Measurements from ENCODE around the gene EID2. TPM values are rescaled to one million over a fixed set of nuclear protein-coding genes. Genes with fewer than 3 reads are reported as not detected.

EID2 gene
- total RNA-seq, 5 donors from 2014 or later (not counting 1 experiment from before 2014, with no cell fraction given) = 14.4 to 21.9 (median 19.8) TPM

- ATAC-seq (replicated peaks in 1 of 4) (no peak), DNase-seq (no peak)
- H3K9me3 Mint-ChIP-seq = no peaks in the 10 kb centered on the region
- no peaks in the 10 kb centered on the region for H3K36me3 Mint-ChIP-seq
- H3K4me3 Mint-ChIP-seq = no peak overlapping the region
- Histone ChIP-seq H3K4me1 (ENCODE audit: control insufficient read depth in 1 of 2, extremely low read depth in 1 of 2, insufficient read depth in 2 of 2, low read length in 2 of 2) (peaks cover 2 to 8% of the 10 kb centered on the region in 2 experiments), H3K27me3 (replicated peaks in 1 of 2; ENCODE audit: control insufficient read depth in 2 of 2, extremely low read depth in 1 of 2, insufficient read depth in 2 of 2, low read length in 1 of 2) (peaks cover 2 to 5% of the 10 kb centered on the region in 2 experiments), H3K9me3 (no peaks in the 10 kb centered on the region), H3K4me3 (ENCODE audit: control insufficient read depth in 1 of 2, extremely low read depth in 1 of 2, low read length in 1 of 2) (no peak overlapping the region), H3K27ac (ENCODE audit: low read length) (no peak overlapping the region), H3K36me3 (ENCODE audit: control insufficient read depth in 2 of 2, extremely low read depth in 1 of 2, insufficient read depth in 1 of 2, low read length in 1 of 2) (no peaks in the 10 kb centered on the region)
- no peak overlapping the region for H3K27ac Mint-ChIP-seq
- H3K27me3 Mint-ChIP-seq = no peaks in the 10 kb centered on the region
- WGBS (ENCODE audit: insufficient coverage) = 81% methylated on average over 7 of the region's 7 CpGs
- peaks cover 11 to 19% (median 19%) of the 10 kb centered on the region in 3 donors for H3K4me1 Mint-ChIP-seq
- POLR2A ChIA-PET = no interaction called here
- CTCF ChIA-PET = interaction anchor here in 1 of 2 donors (0.6 to 1.4 kb wide), 2 partner anchors 120 to 417 kb away, joined by 3 to 7 read pairs; no protein-coding TSS in a partner anchor
Measured at GRCh38 chr19:39553082-39553652, 13.2 kb upstream of the EID2 start.

GRCh38 chr19:39550197-39550596 is 10.2 kb upstream of the EID2 start:
- H3K4me3 ChIP-seq (ENCODE audit: control insufficient read depth in 1 of 2, extremely low read depth in 1 of 2, low read length in 1 of 2) = no peak overlapping the region
- peaks cover 3 to 18% of the 10 kb centered on the region in 2 experiments for H3K4me1 ChIP-seq (ENCODE audit: control insufficient read depth in 1 of 2, extremely low read depth in 1 of 2, insufficient read depth in 2 of 2, low read length in 2 of 2)
- Mint-ChIP-seq H3K27ac (no peak overlapping the region), H3K4me3 (no peak overlapping the region), H3K9me3 (no peaks in the 10 kb centered on the region), H3K36me3 (no peaks in the 10 kb centered on the region), H3K27me3 (no peaks in the 10 kb centered on the region), H3K4me1 (peaks cover 17 to 26% (median 24%) of the 10 kb centered on the region in 3 donors)
- no peaks in the 10 kb centered on the region for H3K9me3 ChIP-seq
- no peaks in the 10 kb centered on the region for H3K36me3 ChIP-seq (ENCODE audit: control insufficient read depth in 2 of 2, extremely low read depth in 1 of 2, insufficient read depth in 1 of 2, low read length in 1 of 2)
- ChIA-PET POLR2A (no interaction called here), CTCF (no interaction called here)
- no peak overlapping the region for H3K27ac ChIP-seq (ENCODE audit: low read length)
- DNase-seq (no peak), ATAC-seq (replicated peaks in 1 of 4) (no peak)
- WGBS (ENCODE audit: insufficient coverage) = 52% methylated on average over 2 of the region's 5 CpGs
- peaks cover 2 to 5% of the 10 kb centered on the region in 2 experiments for H3K27me3 ChIP-seq (replicated peaks in 1 of 2; ENCODE audit: control insufficient read depth in 2 of 2, extremely low read depth in 1 of 2, insufficient read depth in 2 of 2, low read length in 1 of 2)

GRCh38 chr19:39546599-39546998 is 6.6 kb upstream of the EID2 start:
- no peak overlapping the region for H3K4me3 ChIP-seq (ENCODE audit: control insufficient read depth in 1 of 2, extremely low read depth in 1 of 2, low read length in 1 of 2)
- no peaks in the 10 kb centered on the region for H3K27me3 Mint-ChIP-seq
- peaks cover 48 to 49% (median 48%) of the 10 kb centered on the region in 3 donors for H3K4me1 Mint-ChIP-seq
- H3K27ac ChIP-seq (ENCODE audit: low read length) = no peak overlapping the region
- ChIA-PET CTCF (no interaction called here), POLR2A (no interaction called here)
- 76% methylated on average over 8 of the region's 8 CpGs for WGBS (ENCODE audit: insufficient coverage)
- ATAC-seq (replicated peaks in 1 of 4) = no peak
- no peaks in the 10 kb centered on the region for H3K9me3 ChIP-seq
- H3K4me1 ChIP-seq (ENCODE audit: control insufficient read depth in 1 of 2, extremely low read depth in 1 of 2, insufficient read depth in 2 of 2, low read length in 2 of 2) = peaks cover 14 to 33% of the 10 kb centered on the region in 2 experiments
- H3K27ac Mint-ChIP-seq = peak overlapping the region; percentile 60 to 83
- peak overlapping the region in 1 of 3 donors; percentile 40 for H3K4me3 Mint-ChIP-seq
- no peaks in the 10 kb centered on the region for H3K36me3 ChIP-seq (ENCODE audit: control insufficient read depth in 2 of 2, extremely low read depth in 1 of 2, insufficient read depth in 1 of 2, low read length in 1 of 2)
- no peak for DNase-seq
- H3K27me3 ChIP-seq (replicated peaks in 1 of 2; ENCODE audit: control insufficient read depth in 2 of 2, extremely low read depth in 1 of 2, insufficient read depth in 2 of 2, low read length in 1 of 2) = no peaks in the 10 kb centered on the region
- no peaks in the 10 kb centered on the region for H3K9me3 Mint-ChIP-seq
- H3K36me3 Mint-ChIP-seq = no peaks in the 10 kb centered on the region

- Mint-ChIP-seq H3K4me1 (peaks cover 58 to 65% (median 61%) of the 10 kb centered on the region in 3 donors), H3K4me3 (peak overlapping the region; percentile 29 to 45 (median 42)), H3K9me3 (no peaks in the 10 kb centered on the region), H3K27ac (peak overlapping the region; percentile 71 to 86), H3K27me3 (no peaks in the 10 kb centered on the region), H3K36me3 (no peaks in the 10 kb centered on the region)
- ChIA-PET POLR2A (interaction anchor here in 1 of 2 donors (0.6 kb wide), 1 partner anchor 274 kb away, joined by 3 read pairs; no protein-coding TSS in a partner anchor), CTCF (interaction anchor here in 1 of 2 donors (0.6 to 1.3 kb wide), 2 partner anchors 12 to 528 kb away, joined by 3 to 4 read pairs; partner anchors contain the start of gene EID2B)
- peaks cover 18 to 32% of the 10 kb centered on the region in 2 experiments for H3K4me1 ChIP-seq (ENCODE audit: control insufficient read depth in 1 of 2, extremely low read depth in 1 of 2, insufficient read depth in 2 of 2, low read length in 2 of 2)
- H3K9me3 ChIP-seq = no peaks in the 10 kb centered on the region
- no peaks in the 10 kb centered on the region for H3K27me3 ChIP-seq (replicated peaks in 1 of 2; ENCODE audit: control insufficient read depth in 2 of 2, extremely low read depth in 1 of 2, insufficient read depth in 2 of 2, low read length in 1 of 2)
- H3K36me3 ChIP-seq (ENCODE audit: control insufficient read depth in 2 of 2, extremely low read depth in 1 of 2, insufficient read depth in 1 of 2, low read length in 1 of 2) = no peaks in the 10 kb centered on the region
- ATAC-seq (replicated peaks in 1 of 4) (peak; percentile 44 to 78 (median 68)), DNase-seq (peak in 1 of 35 experiments; percentile 47)
- H3K27ac ChIP-seq (ENCODE audit: low read length) = peak overlapping the region; percentile 24
- no peak overlapping the region for H3K4me3 ChIP-seq (ENCODE audit: control insufficient read depth in 1 of 2, extremely low read depth in 1 of 2, low read length in 1 of 2)
- WGBS (ENCODE audit: insufficient coverage) = 0% methylated on average over 1 of the region's 1 CpG
Measured at GRCh38 chr19:39544911-39545310, 5.0 kb upstream of the EID2 start.

- CTCF ChIA-PET = interaction anchor here (0.6 to 1.3 kb wide), 3 partner anchors 12 to 1314 kb away, joined by 3 to 4 read pairs (median 3); partner anchors contain the start of gene EID2B (in 1 of the 2)
Measured at GRCh38 chr19:39544226-39544903, 4.4 kb upstream of the EID2 start.

GRCh38 chr19:39543477-39543857 is 3.5 kb upstream of the EID2 start:
- no peaks in the 10 kb centered on the region for H3K9me3 ChIP-seq
- H3K4me3 ChIP-seq (ENCODE audit: control insufficient read depth in 1 of 2, extremely low read depth in 1 of 2, low read length in 1 of 2) = no peak overlapping the region
- H3K27me3 Mint-ChIP-seq = no peaks in the 10 kb centered on the region
- peaks cover 65 to 74% (median 70%) of the 10 kb centered on the region in 3 donors for H3K4me1 Mint-ChIP-seq
- ATAC-seq (replicated peaks in 1 of 4) (no peak), DNase-seq (no peak)
- peak overlapping the region in 1 of 2 donors; percentile 86 for H3K27ac Mint-ChIP-seq
- H3K36me3 Mint-ChIP-seq = no peaks in the 10 kb centered on the region
- no peaks in the 10 kb centered on the region for H3K27me3 ChIP-seq (replicated peaks in 1 of 2; ENCODE audit: control insufficient read depth in 2 of 2, extremely low read depth in 1 of 2, insufficient read depth in 2 of 2, low read length in 1 of 2)
- POLR2A ChIA-PET = no interaction called here
- peaks cover 27 to 35% of the 10 kb centered on the region in 2 experiments for H3K4me1 ChIP-seq (ENCODE audit: control insufficient read depth in 1 of 2, extremely low read depth in 1 of 2, insufficient read depth in 2 of 2, low read length in 2 of 2)
- H3K4me3 Mint-ChIP-seq = no peak overlapping the region
- no peaks in the 10 kb centered on the region for H3K36me3 ChIP-seq (ENCODE audit: control insufficient read depth in 2 of 2, extremely low read depth in 1 of 2, insufficient read depth in 1 of 2, low read length in 1 of 2)
- WGBS (ENCODE audit: insufficient coverage) = 100% methylated on average over 2 of the region's 3 CpGs
- no peak overlapping the region for H3K27ac ChIP-seq (ENCODE audit: low read length)
- no peaks in the 10 kb centered on the region for H3K9me3 Mint-ChIP-seq
- CTCF ChIA-PET = no interaction called here

More at GRCh38 chr19:39544226-39544903, 4.4 kb upstream of the EID2 start:
- peak in 3 of 4 experiments; percentile 1 to 31 (median 25) for ATAC-seq (replicated peaks in 1 of 4)
- Histone ChIP-seq H3K9me3 (no peaks in the 10 kb centered on the region), H3K27me3 (replicated peaks in 1 of 2; ENCODE audit: control insufficient read depth in 2 of 2, extremely low read depth in 1 of 2, insufficient read depth in 2 of 2, low read length in 1 of 2) (no peaks in the 10 kb centered on the region), H3K27ac (ENCODE audit: low read length) (peak overlapping the region; percentile 24), H3K4me1 (ENCODE audit: control insufficient read depth in 1 of 2, extremely low read depth in 1 of 2, insufficient read depth in 2 of 2, low read length in 2 of 2) (peaks cover 18 to 33% of the 10 kb centered on the region in 2 experiments), H3K4me3 (ENCODE audit: control insufficient read depth in 1 of 2, extremely low read depth in 1 of 2, low read length in 1 of 2) (no peak overlapping the region), H3K36me3 (ENCODE audit: control insufficient read depth in 2 of 2, extremely low read depth in 1 of 2, insufficient read depth in 1 of 2, low read length in 1 of 2) (no peaks in the 10 kb centered on the region)
- Mint-ChIP-seq H3K4me3 (peak overlapping the region; percentile 29 to 45 (median 42)), H3K4me1 (peaks cover 58 to 65% (median 63%) of the 10 kb centered on the region in 3 donors), H3K9me3 (no peaks in the 10 kb centered on the region), H3K36me3 (no peaks in the 10 kb centered on the region), H3K27ac (peak overlapping the region; percentile 71 to 86), H3K27me3 (no peaks in the 10 kb centered on the region)
- POLR2A ChIA-PET = no interaction called here
- peak in 1 of 35 experiments; percentile 18 for DNase-seq
- WGBS (ENCODE audit: insufficient coverage) = 87% methylated on average over 6 of the region's 7 CpGs
